OCI-LY1 (cell line): ENCODE results near the gene CD47.

ENCODE experiments used
- H2AFZ ChIP-seq: fragments of 200-600 bp; sonication (generic), shearing (Covaris generic); 2 replicates; pipeline ENCODE4 v1.6.0; 2014; ENCODE audit warnings: antibody characterized with exemption, mild to moderate bottlenecking, low read length
- H3F3A ChIP-seq: fragments of 200-600 bp; sonication (generic), shearing (Covaris generic); 2 replicates; pipeline ENCODE4 v1.6.0; 2014; ENCODE audit warnings: mild to moderate bottlenecking, antibody characterized with exemption, low read length, moderate library complexity; ENCODE audit not compliant: insufficient read depth
- H3K27ac ChIP-seq: fragments of 200-600 bp; sonication (generic); 2 replicates; pipeline ENCODE4 v1.5.1; 2014; ENCODE audit warnings: low read length, mixed run types, mild to moderate bottlenecking, low read depth; ENCODE audit not compliant: poor library complexity, severe bottlenecking
- H3K27me3 ChIP-seq: fragments of 200-600 bp; sonication (generic); 2 replicates; pipeline ENCODE4 v1.6.0; 2014; ENCODE audit warnings: antibody characterized with exemption, mild to moderate bottlenecking, low read length, moderate library complexity; ENCODE audit not compliant: insufficient read depth
- H3K36me3 ChIP-seq: fragments of 200-600 bp; sonication (generic); 2 replicates; pipeline ENCODE4 v1.6.1; 2014; ENCODE audit warnings: mild to moderate bottlenecking, antibody characterized with exemption, low read length, moderate library complexity, mixed read lengths; ENCODE audit not compliant: insufficient read depth
- H3K4me1 ChIP-seq: fragments of 200-600 bp; sonication (generic); 2 replicates; pipeline ENCODE4 v1.5.1; 2014; ENCODE audit warnings: mild to moderate bottlenecking, low read length, moderate library complexity; ENCODE audit not compliant: insufficient read depth, severe bottlenecking
- H3K4me2 ChIP-seq: fragments of 200-600 bp; sonication (generic), shearing (Covaris generic); 2 replicates; pipeline ENCODE4 v1.6.1; 2014; ENCODE audit warnings: low read length
- H3K4me3 ChIP-seq: fragments of 200-600 bp; sonication (generic); 2 replicates; pipeline ENCODE4 v1.5.1; 2014; ENCODE audit warnings: low read length, low read depth, mild to moderate bottlenecking, mixed read lengths; ENCODE audit not compliant: poor library complexity, severe bottlenecking
- H3K79me2 ChIP-seq: fragments of 200-600 bp; shearing (Covaris generic); 2 replicates; pipeline ENCODE4 v1.6.1; 2016; ENCODE audit warnings: mixed run types, low read length, mixed read lengths; ENCODE audit not compliant: insufficient read depth
- H3K9ac ChIP-seq: fragments of 200-600 bp; sonication (generic), shearing (Covaris generic); 2 replicates; pipeline ENCODE4 v1.6.1; 2014; ENCODE audit warnings: mild to moderate bottlenecking, low read length, mixed read lengths
- H3K9me2 ChIP-seq: fragments of 200-600 bp; sonication (generic), shearing (Covaris generic); 2 replicates; pipeline ENCODE4 v1.6.1; 2014; ENCODE audit warnings: low read depth, mild to moderate bottlenecking, low read length, mixed read lengths
- H3K9me3 ChIP-seq: fragments of 200-600 bp; shearing (Covaris generic); 2 replicates; pipeline ENCODE4 v1.6.1; 2014; ENCODE audit warnings: low read length, mixed read lengths
- H4K20me1 ChIP-seq: fragments of 200-600 bp; sonication (generic), shearing (Covaris generic); 2 replicates; pipeline ENCODE4 v1.6.0; 2016; ENCODE audit warnings: mild to moderate bottlenecking, low read length; ENCODE audit not compliant: insufficient read depth
- EZH2 ChIP-seq: fragments of 200-600 bp; sonication (generic), shearing (Covaris generic); IDR thresholded peaks from 2 replicates; pipeline ENCODE4 v1.8.0; 2017; ENCODE audit warnings: borderline replicate concordance, mixed run types, mild to moderate bottlenecking, antibody characterized with exemption, low read length, moderate library complexity, mixed read lengths
- TF ChIP-seq, protein P1 (sequence below): fragments of 200-600 bp; sonication (generic), shearing (Covaris generic); IDR thresholded peaks from 2 replicates; pipeline ENCODE4 v1.5.1; 2017; ENCODE audit warnings: mild to moderate bottlenecking, antibody characterized with exemption, low read length, moderate library complexity, mixed read lengths

Gene CD47

GRCh38 chr3:108079877-108080276 lies 11.0 kb downstream of the CD47 start:
- no peak overlapping the region for H3K27ac ChIP-seq
- no peaks in the 10 kb centered on the region for H4K20me1 ChIP-seq
- peaks cover 69% of the 10 kb centered on the region for H3K79me2 ChIP-seq

GRCh38 chr3:108079043-108079442 lies 11.8 kb downstream of the CD47 start:
- H3K4me2 ChIP-seq = no peak overlapping the region
- H3K27me3 ChIP-seq = no peaks in the 10 kb centered on the region
- no peaks in the 10 kb centered on the region for H4K20me1 ChIP-seq
- no peak overlapping the region for H3K27ac ChIP-seq
- peaks cover 61% of the 10 kb centered on the region for H3K79me2 ChIP-seq
- H3F3A ChIP-seq = no peaks in the 10 kb centered on the region
- H3K4me3 ChIP-seq = no peak overlapping the region
- peaks cover 56% of the 10 kb centered on the region for H3K36me3 ChIP-seq
- no peak overlapping the region for H3K9ac ChIP-seq
- no peaks in the 10 kb centered on the region for H3K9me3 ChIP-seq
- H2AFZ ChIP-seq = no peak overlapping the region
- H3K4me1 ChIP-seq = no peaks in the 10 kb centered on the region
- TF ChIP-seq EZH2 = no peak
- TF ChIP-seq, protein P1, sequence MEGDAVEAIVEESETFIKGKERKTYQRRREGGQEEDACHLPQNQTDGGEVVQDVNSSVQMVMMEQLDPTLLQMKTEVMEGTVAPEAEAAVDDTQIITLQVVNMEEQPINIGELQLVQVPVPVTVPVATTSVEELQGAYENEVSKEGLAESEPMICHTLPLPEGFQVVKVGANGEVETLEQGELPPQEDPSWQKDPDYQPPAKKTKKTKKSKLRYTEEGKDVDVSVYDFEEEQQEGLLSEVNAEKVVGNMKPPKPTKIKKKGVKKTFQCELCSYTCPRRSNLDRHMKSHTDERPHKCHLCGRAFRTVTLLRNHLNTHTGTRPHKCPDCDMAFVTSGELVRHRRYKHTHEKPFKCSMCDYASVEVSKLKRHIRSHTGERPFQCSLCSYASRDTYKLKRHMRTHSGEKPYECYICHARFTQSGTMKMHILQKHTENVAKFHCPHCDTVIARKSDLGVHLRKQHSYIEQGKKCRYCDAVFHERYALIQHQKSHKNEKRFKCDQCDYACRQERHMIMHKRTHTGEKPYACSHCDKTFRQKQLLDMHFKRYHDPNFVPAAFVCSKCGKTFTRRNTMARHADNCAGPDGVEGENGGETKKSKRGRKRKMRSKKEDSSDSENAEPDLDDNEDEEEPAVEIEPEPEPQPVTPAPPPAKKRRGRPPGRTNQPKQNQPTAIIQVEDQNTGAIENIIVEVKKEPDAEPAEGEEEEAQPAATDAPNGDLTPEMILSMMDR = no peak
- H3K9me2 ChIP-seq = no peaks in the 10 kb centered on the region

More at GRCh38 chr3:108079877-108080276, 11.0 kb downstream of the CD47 start:
- H2AFZ ChIP-seq = no peak overlapping the region
- H3K4me2 ChIP-seq = no peak overlapping the region
- no peaks in the 10 kb centered on the region for H3K9me3 ChIP-seq
- peaks cover 2% of the 10 kb centered on the region for H3K4me1 ChIP-seq
- peaks cover 54% of the 10 kb centered on the region for H3K36me3 ChIP-seq
- H3K4me3 ChIP-seq = no peak overlapping the region
- no peaks in the 10 kb centered on the region for H3K27me3 ChIP-seq
- no peak for TF ChIP-seq EZH2
- TF ChIP-seq, protein P1 = no peak
- no peak overlapping the region for H3K9ac ChIP-seq
- no peaks in the 10 kb centered on the region for H3F3A ChIP-seq
- no peaks in the 10 kb centered on the region for H3K9me2 ChIP-seq

- Histone ChIP-seq H3K27ac (no peak overlapping the region), H3K4me3 (no peak overlapping the region), H3K9me3 (no peaks in the 10 kb centered on the region), H3K27me3 (no peaks in the 10 kb centered on the region), H3K36me3 (peaks cover 62% of the 10 kb centered on the region), H3K79me2 (peaks cover 44% of the 10 kb centered on the region), H4K20me1 (no peaks in the 10 kb centered on the region), H3K9ac (no peak overlapping the region), H3K4me1 (no peaks in the 10 kb centered on the region), H3K4me2 (no peak overlapping the region), H3F3A (no peaks in the 10 kb centered on the region), H2AFZ (no peak overlapping the region), H3K9me2 (no peaks in the 10 kb centered on the region)
- TF ChIP-seq EZH2 = no peak
- TF ChIP-seq, protein P1 = no peak
Measured at GRCh38 chr3:108076564-108076963, 14.3 kb downstream of the CD47 start.
